ENCODE measurements around the gene FABP3. TPM values are rescaled to one million over a fixed set of nuclear protein-coding genes. Genes with fewer than 3 reads are reported as not detected.

Gene FABP3
- total RNA-seq, 4 donors from 2014 or later = 886 to 2,424 (median 1,240) TPM

DNA sequence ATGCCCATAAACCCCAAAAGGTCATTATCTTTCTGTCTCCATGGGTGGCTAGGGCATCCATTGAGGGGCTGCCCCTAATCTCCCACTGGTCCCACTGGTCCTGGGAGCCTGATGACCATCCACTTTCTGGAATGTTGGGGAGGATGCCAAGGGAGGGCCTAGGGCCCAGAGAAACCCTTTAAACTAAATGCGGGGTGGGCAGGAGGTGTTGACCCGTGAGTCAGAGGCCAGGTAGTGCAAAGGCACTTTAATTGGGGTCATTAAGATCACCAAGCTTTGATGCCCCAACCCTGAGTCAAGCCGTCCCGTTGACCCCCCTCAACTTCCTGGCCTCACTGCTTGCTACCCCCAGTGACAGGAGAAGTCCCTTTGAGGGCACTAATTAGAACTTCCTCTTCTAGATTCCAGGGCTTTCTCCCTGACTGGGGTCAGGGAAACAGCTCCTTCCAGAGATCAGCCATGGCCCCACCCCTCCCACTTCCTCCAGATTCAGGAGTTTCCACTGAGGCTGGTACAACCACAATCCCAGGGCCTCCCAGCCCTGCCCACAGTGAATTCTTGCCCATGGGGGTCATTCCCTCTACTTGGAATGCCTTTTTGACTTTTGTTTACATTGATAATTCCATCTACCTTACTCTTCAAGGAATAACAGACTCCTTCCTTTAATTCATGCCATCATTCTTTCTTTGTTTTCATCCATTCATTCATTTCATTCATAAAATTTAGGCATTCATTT, 24.7 kb upstream of the FABP3 start:
- H3K27ac ChIP-seq = no peak overlapping the region
- H3K36me3 ChIP-seq = no peaks in the 10 kb centered on the region
- H3K4me1 ChIP-seq = peaks cover 5 to 8% of the 10 kb centered on the region in 2 donors
- DNase-seq = no peak
- in situ Hi-C loops (cut with MboI; ENCODE audit: low sequenced_read_pairs in 4 of 4) (no loop called here), intact Hi-C loops (cut with DNase I; ENCODE audit: low total_unique reads) (loop anchor here (1.0 kb wide), 1 partner anchor 15 kb away; no protein-coding TSS in a partner anchor)
- no peaks in the 10 kb centered on the region for H3K27me3 ChIP-seq
- TF ChIP-seq, protein P1, sequence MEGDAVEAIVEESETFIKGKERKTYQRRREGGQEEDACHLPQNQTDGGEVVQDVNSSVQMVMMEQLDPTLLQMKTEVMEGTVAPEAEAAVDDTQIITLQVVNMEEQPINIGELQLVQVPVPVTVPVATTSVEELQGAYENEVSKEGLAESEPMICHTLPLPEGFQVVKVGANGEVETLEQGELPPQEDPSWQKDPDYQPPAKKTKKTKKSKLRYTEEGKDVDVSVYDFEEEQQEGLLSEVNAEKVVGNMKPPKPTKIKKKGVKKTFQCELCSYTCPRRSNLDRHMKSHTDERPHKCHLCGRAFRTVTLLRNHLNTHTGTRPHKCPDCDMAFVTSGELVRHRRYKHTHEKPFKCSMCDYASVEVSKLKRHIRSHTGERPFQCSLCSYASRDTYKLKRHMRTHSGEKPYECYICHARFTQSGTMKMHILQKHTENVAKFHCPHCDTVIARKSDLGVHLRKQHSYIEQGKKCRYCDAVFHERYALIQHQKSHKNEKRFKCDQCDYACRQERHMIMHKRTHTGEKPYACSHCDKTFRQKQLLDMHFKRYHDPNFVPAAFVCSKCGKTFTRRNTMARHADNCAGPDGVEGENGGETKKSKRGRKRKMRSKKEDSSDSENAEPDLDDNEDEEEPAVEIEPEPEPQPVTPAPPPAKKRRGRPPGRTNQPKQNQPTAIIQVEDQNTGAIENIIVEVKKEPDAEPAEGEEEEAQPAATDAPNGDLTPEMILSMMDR (IDR thresholded peaks at IDR 0.05 in 4 of 5, conservative IDR thresholded peaks at IDR 0.05 in 1 of 5) = no peak
- TF ChIP-seq POLR2A (IDR thresholded peaks at IDR 0.05) = no peak
- ATAC-seq = no peak
- no peaks in the 10 kb centered on the region for H3K9me3 ChIP-seq
- H3K4me3 ChIP-seq = no peak overlapping the region

DNA sequence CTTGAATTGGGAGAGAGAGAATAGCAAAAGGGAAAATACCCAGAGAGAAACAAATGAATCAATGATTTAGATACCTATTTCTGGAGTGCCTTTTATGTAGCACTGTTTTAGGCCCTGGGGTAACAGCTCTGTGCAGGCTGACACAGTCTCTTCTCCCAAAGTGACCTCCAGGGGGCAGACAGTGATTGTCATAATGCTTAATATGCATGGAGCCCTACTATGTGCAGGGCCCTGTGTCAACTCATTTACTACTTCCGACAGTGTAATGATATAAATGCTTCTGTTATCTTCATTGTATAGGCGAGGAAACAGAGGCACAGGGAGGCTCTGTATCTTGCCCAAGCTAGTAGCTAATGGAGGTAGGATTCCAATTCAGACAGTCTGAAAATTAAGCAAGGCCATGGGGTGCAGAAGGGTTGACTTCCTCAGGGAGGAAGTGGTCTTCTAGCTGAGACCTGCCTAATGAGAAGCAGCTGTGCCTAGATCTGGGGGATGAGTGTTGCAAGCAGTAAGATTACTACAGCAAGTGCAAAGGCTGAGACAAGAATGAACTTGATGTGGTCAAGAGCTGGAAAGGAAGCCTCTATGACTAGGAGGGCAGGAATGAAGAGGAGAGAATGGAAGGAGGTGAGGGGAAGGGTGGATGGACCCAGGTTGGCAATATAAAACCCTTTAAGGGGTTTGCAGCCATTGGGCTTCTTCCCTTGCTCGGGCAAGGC, 23.9 kb upstream of the FABP3 start:
- no peaks in the 10 kb centered on the region for H3K9me3 ChIP-seq
- H3K4me3 ChIP-seq = no peak overlapping the region
- H3K27ac ChIP-seq = peak overlapping the region in 3 of 4 donors; percentile 81 to 90 (median 83)
- peaks cover 5 to 8% of the 10 kb centered on the region in 2 donors for H3K4me1 ChIP-seq
- DNase-seq (no peak), ATAC-seq (no peak)
- intact Hi-C loops (cut with DNase I; ENCODE audit: low total_unique reads) (loop anchor here (1.0 kb wide), 1 partner anchor 16 kb away; no protein-coding TSS in a partner anchor), in situ Hi-C loops (cut with MboI; ENCODE audit: low sequenced_read_pairs in 4 of 4) (no loop called here)
- H3K27me3 ChIP-seq = no peaks in the 10 kb centered on the region
- no peak for TF ChIP-seq POLR2A (IDR thresholded peaks at IDR 0.05)
- TF ChIP-seq, protein P1 (IDR thresholded peaks at IDR 0.05 in 4 of 5, conservative IDR thresholded peaks at IDR 0.05 in 1 of 5) = peak in 3 of 5 experiments; percentile 16 to 46 (median 33)
- H3K36me3 ChIP-seq = no peaks in the 10 kb centered on the region

DNA sequence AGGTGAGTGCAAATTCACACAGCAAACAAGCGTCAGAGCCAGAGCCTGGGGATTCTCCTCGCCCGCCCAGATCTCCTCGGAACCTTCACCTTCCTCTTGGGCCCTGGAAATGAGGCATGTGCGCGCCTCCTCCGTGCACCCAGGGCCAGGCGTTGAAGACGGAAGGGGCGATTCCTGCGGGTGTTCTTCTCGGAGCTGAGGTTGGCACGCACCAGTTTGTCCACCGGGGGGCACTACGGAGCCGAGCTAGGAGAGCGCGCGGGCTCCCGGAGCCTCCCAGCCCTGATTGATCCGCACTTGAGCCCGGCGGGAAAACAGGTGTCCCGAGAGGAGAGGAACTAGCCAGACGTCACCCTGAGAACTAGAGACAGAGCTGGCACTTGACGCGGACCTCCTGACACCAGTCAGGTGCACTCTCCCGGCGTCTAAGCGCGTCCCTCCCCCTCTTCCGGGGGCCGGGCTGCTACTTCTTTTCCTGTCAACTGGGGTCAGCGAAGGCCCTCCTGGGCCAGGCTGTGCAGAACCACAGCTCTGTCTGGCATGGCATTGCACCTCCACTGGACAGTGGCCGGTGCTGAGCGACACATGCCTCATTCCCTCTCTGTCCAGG, 21.8 kb upstream of the FABP3 start:
- peaks cover 5 to 8% of the 10 kb centered on the region in 2 donors for H3K4me1 ChIP-seq
- peak; percentile 98 to 99 for ATAC-seq
- H3K27ac ChIP-seq = peak overlapping the region; percentile 81 to 90 (median 86)
- H3K27me3 ChIP-seq = no peaks in the 10 kb centered on the region
- intact Hi-C loops (cut with DNase I; ENCODE audit: low total_unique reads) = loop anchor here (1.0 to 2.0 kb wide), 2 partner anchors 28 to 154 kb away; no protein-coding TSS in a partner anchor
- peak; percentile 53 to 66 for TF ChIP-seq POLR2A (IDR thresholded peaks at IDR 0.05)
- TF ChIP-seq, protein P1 (IDR thresholded peaks at IDR 0.05 in 4 of 5, conservative IDR thresholded peaks at IDR 0.05 in 1 of 5) = peak; percentile 91 to 97 (median 95)
- peak overlapping the region; percentile 14 to 44 (median 22) for H3K4me3 ChIP-seq
- H3K9me3 ChIP-seq = no peaks in the 10 kb centered on the region
- H3K36me3 ChIP-seq = no peaks in the 10 kb centered on the region
- DNase-seq = peak; percentile 96 to 99
- in situ Hi-C loops (cut with MboI; ENCODE audit: low sequenced_read_pairs in 4 of 4) = no loop called here

DNA sequence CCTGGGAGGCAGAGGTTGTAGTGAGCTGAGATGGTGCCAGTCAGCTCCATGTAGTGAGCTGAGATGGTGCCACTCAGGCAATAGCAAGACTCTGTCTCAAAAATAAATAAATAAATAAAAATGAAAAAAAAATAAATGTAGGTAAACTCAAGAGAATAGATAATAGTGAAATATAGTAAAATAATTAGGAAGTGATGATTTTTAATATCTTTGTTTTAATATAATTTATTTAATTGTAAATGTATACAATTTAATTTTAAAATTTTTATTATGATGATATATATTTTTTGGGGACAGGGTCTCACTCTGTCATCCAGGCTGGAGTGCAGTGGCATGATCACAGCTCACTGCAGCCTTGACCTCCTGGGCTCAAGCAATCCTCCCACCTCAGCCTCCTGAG, 20.6 kb upstream of the FABP3 start:
- DNase-seq = no peak
- in situ Hi-C loops (cut with MboI; ENCODE audit: low sequenced_read_pairs in 4 of 4) = no loop called here

More for the DNA sequence above, 20.6 kb upstream of the FABP3 start:
- peak overlapping the region in 2 of 4 donors; percentile 81 to 90 for H3K27ac ChIP-seq
- no peak for ATAC-seq
- H3K27me3 ChIP-seq = no peaks in the 10 kb centered on the region
- peaks cover 5 to 8% of the 10 kb centered on the region in 2 donors for H3K4me1 ChIP-seq
- intact Hi-C loops (cut with DNase I; ENCODE audit: low total_unique reads) = no loop called here
- no peak overlapping the region for H3K4me3 ChIP-seq
- TF ChIP-seq POLR2A (IDR thresholded peaks at IDR 0.05) = no peak
- TF ChIP-seq, protein P1 (IDR thresholded peaks at IDR 0.05 in 4 of 5, conservative IDR thresholded peaks at IDR 0.05 in 1 of 5) = no peak
- H3K9me3 ChIP-seq = no peaks in the 10 kb centered on the region
- no peaks in the 10 kb centered on the region for H3K36me3 ChIP-seq
